Measurements from ENCODE around the gene MDFI.

MDFI gene

GRCh38 chr6:41694815-41695526 lies 56.7 kb downstream of the MDFI start:
- peaks cover 5% of the 10 kb centered on the region for H3K36me3 ChIP-seq (ENCODE audit: control insufficient read depth, insufficient read depth, low read length)
- no peaks in the 10 kb centered on the region for H3K27me3 ChIP-seq (replicated peaks; ENCODE audit: control insufficient read depth, insufficient read depth, low read length, poor library complexity, severe bottlenecking)
- H3K27ac ChIP-seq (ENCODE audit: insufficient read depth, low read length, poor library complexity, severe bottlenecking): no peak overlapping the region
- no peaks in the 10 kb centered on the region for H3K9me3 ChIP-seq (ENCODE audit: control insufficient read depth, low read length)
- DNase-seq: no peak
- no peak overlapping the region for H3K4me3 ChIP-seq (ENCODE audit: insufficient read depth, low read depth, low read length, poor library complexity, severe bottlenecking)
- H3K4me1 ChIP-seq (ENCODE audit: control insufficient read depth, insufficient read depth, low read length, poor library complexity, severe bottlenecking): no peaks in the 10 kb centered on the region

DNA sequence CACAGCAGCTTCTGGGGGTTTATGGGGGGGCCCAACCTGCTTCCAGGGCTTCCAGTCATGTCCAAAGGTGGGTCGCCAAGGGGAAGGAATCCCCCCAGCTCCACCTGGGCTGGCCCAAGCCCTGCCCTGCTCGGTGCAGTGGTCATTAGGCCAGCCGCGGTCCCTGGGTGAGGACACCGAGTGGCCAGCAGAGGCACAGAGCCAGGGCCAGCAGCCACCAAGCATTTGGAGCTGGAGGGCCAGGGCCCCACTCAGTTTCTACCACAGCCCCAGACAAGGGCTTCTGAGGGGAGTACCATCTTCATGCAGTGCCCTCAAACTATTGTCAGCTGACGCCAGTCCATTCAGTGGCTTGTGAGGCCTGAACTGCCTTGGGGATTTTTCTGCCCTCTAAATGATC lies 57.6 kb downstream of the MDFI start:
- Histone ChIP-seq H3K27me3 (replicated peaks; ENCODE audit: control insufficient read depth, insufficient read depth, low read length, poor library complexity, severe bottlenecking) (no peaks in the 10 kb centered on the region), H3K9me3 (ENCODE audit: control insufficient read depth, low read length) (no peaks in the 10 kb centered on the region), H3K27ac (ENCODE audit: insufficient read depth, low read length, poor library complexity, severe bottlenecking) (no peak overlapping the region), H3K4me1 (ENCODE audit: control insufficient read depth, insufficient read depth, low read length, poor library complexity, severe bottlenecking) (no peaks in the 10 kb centered on the region), H3K36me3 (ENCODE audit: control insufficient read depth, insufficient read depth, low read length) (no peaks in the 10 kb centered on the region), H3K4me3 (ENCODE audit: insufficient read depth, low read depth, low read length, poor library complexity, severe bottlenecking) (no peak overlapping the region)
- DNase-seq: no peak

- Histone ChIP-seq H3K27ac (ENCODE audit: insufficient read depth, low read length, poor library complexity, severe bottlenecking) (no peak overlapping the region), H3K9me3 (ENCODE audit: control insufficient read depth, low read length) (no peaks in the 10 kb centered on the region), H3K36me3 (ENCODE audit: control insufficient read depth, insufficient read depth, low read length) (no peaks in the 10 kb centered on the region), H3K27me3 (replicated peaks; ENCODE audit: control insufficient read depth, insufficient read depth, low read length, poor library complexity, severe bottlenecking) (no peaks in the 10 kb centered on the region), H3K4me1 (ENCODE audit: control insufficient read depth, insufficient read depth, low read length, poor library complexity, severe bottlenecking) (no peaks in the 10 kb centered on the region), H3K4me3 (ENCODE audit: insufficient read depth, low read depth, low read length, poor library complexity, severe bottlenecking) (no peak overlapping the region)
- DNase-seq: no peak
These were observed 58.5 kb downstream of the MDFI start for GRCh38 chr6:41696788-41697187.

- H3K36me3 ChIP-seq (ENCODE audit: control insufficient read depth, insufficient read depth, low read length): no peaks in the 10 kb centered on the region
- no peaks in the 10 kb centered on the region for H3K9me3 ChIP-seq (ENCODE audit: control insufficient read depth, low read length)
- no peaks in the 10 kb centered on the region for H3K27me3 ChIP-seq (replicated peaks; ENCODE audit: control insufficient read depth, insufficient read depth, low read length, poor library complexity, severe bottlenecking)
- no peak overlapping the region for H3K27ac ChIP-seq (ENCODE audit: insufficient read depth, low read length, poor library complexity, severe bottlenecking)
- H3K4me3 ChIP-seq (ENCODE audit: insufficient read depth, low read depth, low read length, poor library complexity, severe bottlenecking): no peak overlapping the region
- no peak for DNase-seq
- H3K4me1 ChIP-seq (ENCODE audit: control insufficient read depth, insufficient read depth, low read length, poor library complexity, severe bottlenecking): no peaks in the 10 kb centered on the region
These were observed 59.9 kb downstream of the MDFI start for GRCh38 chr6:41697861-41698781.

DNA sequence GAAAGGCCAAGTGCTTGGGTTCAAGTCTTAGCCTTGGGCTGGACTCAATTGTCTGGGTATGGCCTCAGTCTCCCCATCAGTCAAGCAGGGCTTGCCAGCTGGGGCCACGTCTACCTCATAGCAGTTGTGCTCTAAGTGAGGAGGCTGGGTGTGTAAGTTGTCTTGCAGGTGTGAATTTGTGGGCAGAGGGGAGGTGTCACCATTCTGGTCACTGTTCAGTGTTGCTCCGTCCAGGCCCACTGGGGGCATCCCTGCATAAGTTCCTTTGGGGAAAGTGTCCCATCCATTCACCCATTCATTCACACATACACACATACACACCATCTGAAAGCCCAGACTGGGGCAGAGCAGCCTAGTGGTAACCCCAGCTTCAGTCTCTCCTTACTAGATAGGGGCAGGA lies 60.8 kb downstream of the MDFI start:
- no peaks in the 10 kb centered on the region for H3K4me1 ChIP-seq (ENCODE audit: control insufficient read depth, insufficient read depth, low read length, poor library complexity, severe bottlenecking)
- H3K27ac ChIP-seq (ENCODE audit: insufficient read depth, low read length, poor library complexity, severe bottlenecking): no peak overlapping the region
- H3K4me3 ChIP-seq (ENCODE audit: insufficient read depth, low read depth, low read length, poor library complexity, severe bottlenecking): no peak overlapping the region
- H3K27me3 ChIP-seq (replicated peaks; ENCODE audit: control insufficient read depth, insufficient read depth, low read length, poor library complexity, severe bottlenecking): no peaks in the 10 kb centered on the region
- DNase-seq: no peak
- no peaks in the 10 kb centered on the region for H3K36me3 ChIP-seq (ENCODE audit: control insufficient read depth, insufficient read depth, low read length)
- no peaks in the 10 kb centered on the region for H3K9me3 ChIP-seq (ENCODE audit: control insufficient read depth, low read length)

- no peaks in the 10 kb centered on the region for H3K27me3 ChIP-seq (replicated peaks; ENCODE audit: control insufficient read depth, insufficient read depth, low read length, poor library complexity, severe bottlenecking)
- no peak overlapping the region for H3K4me3 ChIP-seq (ENCODE audit: insufficient read depth, low read depth, low read length, poor library complexity, severe bottlenecking)
- H3K9me3 ChIP-seq (ENCODE audit: control insufficient read depth, low read length): no peaks in the 10 kb centered on the region
- no peak overlapping the region for H3K27ac ChIP-seq (ENCODE audit: insufficient read depth, low read length, poor library complexity, severe bottlenecking)
- no peaks in the 10 kb centered on the region for H3K36me3 ChIP-seq (ENCODE audit: control insufficient read depth, insufficient read depth, low read length)
- DNase-seq: no peak
- no peaks in the 10 kb centered on the region for H3K4me1 ChIP-seq (ENCODE audit: control insufficient read depth, insufficient read depth, low read length, poor library complexity, severe bottlenecking)
These were observed 62.4 kb downstream of the MDFI start for GRCh38 chr6:41700463-41701347.

DNA sequence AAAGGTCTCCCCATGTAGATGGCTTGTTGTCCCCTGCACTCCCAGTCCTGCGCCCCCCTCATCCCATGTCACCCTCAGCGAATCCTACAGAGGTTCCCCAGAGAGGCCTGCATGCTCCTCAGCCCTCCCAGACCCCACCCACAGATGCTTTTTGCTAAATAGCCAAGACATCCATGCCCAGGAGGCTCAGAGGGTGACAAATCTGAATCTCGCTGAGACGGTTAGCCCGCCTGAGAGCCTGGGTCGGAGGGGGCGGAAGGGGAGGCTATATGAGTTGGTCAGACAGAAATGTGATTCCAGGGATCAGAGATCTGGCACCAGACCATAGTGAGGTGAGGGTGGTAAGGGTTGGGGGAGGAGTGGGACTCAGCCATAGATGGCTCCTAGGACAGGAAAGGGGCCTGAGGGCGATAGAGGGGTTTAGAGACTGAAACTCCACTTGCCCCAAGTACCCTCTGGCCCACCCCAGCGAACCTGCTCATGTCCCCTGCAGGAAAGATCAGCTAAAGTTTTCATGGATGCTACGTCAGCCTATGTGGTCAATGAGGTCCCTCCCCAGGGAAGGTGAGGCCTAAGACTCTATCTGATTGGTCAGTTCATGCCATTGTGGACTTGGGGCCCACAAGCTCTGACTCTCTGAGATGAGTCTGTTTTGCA lies 63.9 kb downstream of the MDFI start:
- H3K36me3 ChIP-seq (ENCODE audit: control insufficient read depth, insufficient read depth, low read length): no peaks in the 10 kb centered on the region
- H3K4me3 ChIP-seq (ENCODE audit: insufficient read depth, low read depth, low read length, poor library complexity, severe bottlenecking): no peak overlapping the region
- peaks cover 14% of the 10 kb centered on the region for H3K4me1 ChIP-seq (ENCODE audit: control insufficient read depth, insufficient read depth, low read length, poor library complexity, severe bottlenecking)
- DNase-seq: no peak
- H3K27ac ChIP-seq (ENCODE audit: insufficient read depth, low read length, poor library complexity, severe bottlenecking): no peak overlapping the region
- no peaks in the 10 kb centered on the region for H3K27me3 ChIP-seq (replicated peaks; ENCODE audit: control insufficient read depth, insufficient read depth, low read length, poor library complexity, severe bottlenecking)
- no peaks in the 10 kb centered on the region for H3K9me3 ChIP-seq (ENCODE audit: control insufficient read depth, low read length)

GRCh38 chr6:41702771-41703494 lies 64.7 kb downstream of the MDFI start:
- Histone ChIP-seq H3K4me3 (ENCODE audit: insufficient read depth, low read depth, low read length, poor library complexity, severe bottlenecking) (no peak overlapping the region), H3K27me3 (replicated peaks; ENCODE audit: control insufficient read depth, insufficient read depth, low read length, poor library complexity, severe bottlenecking) (no peaks in the 10 kb centered on the region), H3K36me3 (ENCODE audit: control insufficient read depth, insufficient read depth, low read length) (no peaks in the 10 kb centered on the region), H3K27ac (ENCODE audit: insufficient read depth, low read length, poor library complexity, severe bottlenecking) (no peak overlapping the region), H3K4me1 (ENCODE audit: control insufficient read depth, insufficient read depth, low read length, poor library complexity, severe bottlenecking) (peaks cover 22% of the 10 kb centered on the region), H3K9me3 (ENCODE audit: control insufficient read depth, low read length) (no peaks in the 10 kb centered on the region)
- no peak for DNase-seq
